GM04504 (cell line): Measurements from ENCODE around the gene KCTD5.

ENCODE experiments used
- DNase-seq: peaks from one replicate; pipeline ENCODE4 v3.0.0-alpha.2; 2012; ENCODE audit warnings: low read depth

The KCTD5 gene

DNA sequence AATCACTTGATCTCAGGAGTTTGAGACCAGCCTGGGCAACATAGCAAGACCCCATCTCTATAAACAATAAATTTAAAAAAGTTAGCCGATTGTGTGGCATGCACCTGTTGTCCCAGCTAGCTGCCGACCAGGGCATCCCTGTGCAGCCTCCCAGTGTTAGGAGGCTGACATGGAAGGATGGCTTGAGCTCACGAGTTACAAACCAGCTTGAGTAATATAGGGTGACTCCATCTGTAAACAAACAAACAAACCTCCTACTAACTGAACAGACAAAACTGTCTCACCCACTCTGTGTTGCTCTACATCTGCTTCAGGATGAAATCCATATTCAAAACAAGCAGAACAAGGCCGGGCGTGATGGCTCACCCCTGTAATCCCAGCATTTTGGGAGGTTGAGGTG lies 44.6 kb downstream of the KCTD5 start:
- DNase-seq, result no peak

DNA sequence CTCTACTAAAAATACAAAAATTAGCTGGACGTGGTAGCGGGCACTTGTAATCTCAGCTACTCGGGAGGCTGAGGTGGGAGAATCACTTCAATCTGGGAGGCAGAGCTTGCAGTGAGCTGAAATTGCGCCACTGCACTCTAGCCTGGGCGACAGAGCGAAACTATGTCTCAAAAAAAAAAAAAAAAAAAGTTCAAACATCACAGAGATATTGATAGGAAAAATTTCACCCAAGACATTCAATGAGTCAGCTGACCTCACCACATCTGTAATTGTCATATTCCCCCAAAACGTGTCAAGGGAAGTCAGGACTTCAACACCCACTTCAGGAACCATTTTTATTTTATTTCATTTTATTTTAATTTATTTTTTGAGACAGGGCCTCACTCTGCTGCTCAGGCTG lies 45.7 kb downstream of the KCTD5 start:
- DNase-seq, result no peak

DNA sequence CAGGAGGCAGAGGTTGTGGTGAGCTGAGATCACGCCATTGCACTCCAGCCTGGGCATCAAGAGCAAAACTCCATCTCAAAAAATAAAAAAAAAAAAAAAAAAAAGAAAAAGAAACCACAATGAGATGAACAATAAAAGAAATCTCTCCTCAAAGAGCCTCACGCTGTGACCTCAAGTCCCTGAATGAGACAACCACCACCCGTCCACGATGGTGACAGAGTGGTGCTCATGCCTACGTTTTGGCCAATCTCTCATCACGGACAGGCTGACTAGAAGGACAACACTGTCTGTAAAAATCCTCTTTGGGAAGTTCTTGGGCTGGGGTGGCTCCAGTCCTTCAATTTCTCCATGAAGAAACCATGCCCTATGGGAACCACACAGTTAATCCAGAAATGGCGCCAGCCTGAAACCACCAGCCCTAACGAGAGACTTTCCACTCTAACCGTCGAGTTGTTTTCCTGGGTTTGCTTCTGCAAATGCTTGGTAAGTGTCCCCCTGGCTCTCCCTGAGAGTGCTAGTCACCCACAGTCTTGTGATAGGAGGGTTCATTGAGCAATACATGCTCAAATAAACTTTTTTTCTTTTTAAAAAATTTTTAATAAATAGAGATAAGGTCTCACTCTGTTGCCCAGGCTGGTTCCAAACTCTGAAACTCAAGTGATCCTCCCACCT lies 52.7 kb downstream of the KCTD5 start:
- no peak for DNase-seq

DNA sequence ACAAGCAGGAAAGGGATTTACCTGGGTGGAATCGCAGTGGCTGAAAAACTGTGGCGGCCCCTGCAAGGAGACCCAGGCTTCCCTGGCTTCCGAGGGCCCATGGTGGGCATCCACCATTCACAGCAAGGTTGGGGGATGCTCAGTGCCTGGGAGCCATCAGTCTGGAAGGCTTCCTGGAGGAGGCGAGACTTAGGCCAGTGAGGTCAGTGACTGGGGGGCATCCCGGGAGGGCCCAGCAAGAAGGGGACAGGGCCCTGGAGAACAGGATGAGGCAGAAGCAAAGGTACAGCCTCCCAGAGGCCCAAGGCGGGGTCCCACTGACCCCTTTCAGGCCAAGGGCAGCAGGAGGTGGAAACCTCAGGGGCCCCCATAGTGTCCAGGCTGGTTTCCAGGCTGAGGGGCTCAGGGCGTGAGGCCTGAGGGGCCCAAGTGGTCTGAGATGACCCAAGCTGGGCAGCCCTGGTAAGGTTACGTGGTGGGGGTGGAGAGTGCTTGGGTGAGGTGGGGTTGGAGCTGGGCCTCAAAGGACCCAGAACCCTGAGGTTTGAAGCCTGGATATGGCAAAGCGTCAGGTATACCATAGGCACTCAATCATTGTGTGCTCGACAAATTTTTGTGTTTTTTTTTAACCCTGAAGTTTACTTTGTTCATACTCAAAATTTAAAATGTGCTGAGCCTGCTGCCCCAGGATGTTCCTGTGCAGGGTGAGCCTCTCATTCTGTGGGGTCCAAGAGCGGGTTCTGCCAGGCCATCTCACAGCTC lies 54.3 kb downstream of the KCTD5 start:
- DNase-seq, result no peak

DNA sequence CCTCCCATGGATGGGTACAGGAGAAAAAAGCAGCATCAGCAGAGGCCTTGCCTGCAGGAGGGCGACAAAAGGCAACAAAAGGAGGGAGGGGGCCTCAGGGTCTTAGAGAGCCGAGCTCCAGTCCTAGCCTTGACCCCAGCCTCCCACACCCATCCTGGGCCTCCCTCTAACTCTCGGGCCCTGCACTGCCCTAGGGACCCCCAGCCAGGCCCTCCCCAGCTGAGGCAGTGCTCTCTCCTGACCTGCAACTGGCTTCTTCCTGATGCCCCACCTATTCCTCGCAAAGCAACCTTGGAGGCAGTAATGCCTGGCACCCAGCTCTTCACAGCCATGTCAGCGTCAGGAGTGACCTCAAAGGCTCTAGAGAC lies 54.9 kb downstream of the KCTD5 start:
- DNase-seq, result no peak

DNA sequence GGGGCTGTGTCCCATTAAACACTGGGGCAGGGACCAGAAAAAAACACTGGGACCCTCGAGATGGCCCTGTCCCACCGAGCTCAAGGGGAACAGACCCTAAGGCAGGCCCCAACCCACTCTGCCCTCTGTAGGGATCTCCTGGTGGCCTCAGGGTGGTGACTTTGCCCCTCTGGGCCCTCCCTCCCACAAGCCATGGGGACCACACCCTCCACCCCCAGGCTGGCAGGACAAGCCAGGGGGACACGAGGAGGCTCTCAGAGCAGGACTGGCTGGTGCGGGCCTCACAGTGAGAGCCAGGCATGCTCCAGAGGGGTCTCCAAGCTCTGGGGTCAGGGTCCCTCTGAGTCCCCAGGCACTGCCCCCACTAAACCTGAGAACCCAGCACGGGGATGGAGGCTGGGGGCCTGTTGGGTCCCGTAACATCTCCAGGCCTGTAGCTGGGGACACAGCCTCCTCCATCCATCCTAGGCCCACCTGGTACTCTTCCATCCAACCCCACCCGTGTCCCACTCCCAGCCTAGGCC lies 55.6 kb downstream of the KCTD5 start:
- DNase-seq, result no peak

DNA sequence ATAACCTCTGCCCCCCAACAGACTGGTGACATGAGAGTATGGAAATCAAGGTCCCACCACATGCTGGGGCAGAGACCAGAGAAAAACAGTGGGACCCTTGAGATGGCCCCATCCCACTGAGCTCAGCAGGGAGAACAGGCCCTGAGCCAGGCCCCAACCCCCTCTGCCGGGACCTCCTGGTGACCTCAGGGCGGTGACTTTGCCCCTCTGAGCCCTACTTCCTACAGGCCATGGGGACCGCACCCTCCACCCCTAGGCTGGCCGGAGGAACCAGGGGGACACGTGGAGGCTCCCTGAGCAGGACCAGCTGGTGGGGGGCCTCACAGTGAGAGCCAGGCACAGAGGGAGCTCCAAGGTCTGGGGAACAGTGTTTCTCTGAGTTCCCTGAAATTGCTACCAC lies 56.3 kb downstream of the KCTD5 start:
- no peak for DNase-seq

DNA sequence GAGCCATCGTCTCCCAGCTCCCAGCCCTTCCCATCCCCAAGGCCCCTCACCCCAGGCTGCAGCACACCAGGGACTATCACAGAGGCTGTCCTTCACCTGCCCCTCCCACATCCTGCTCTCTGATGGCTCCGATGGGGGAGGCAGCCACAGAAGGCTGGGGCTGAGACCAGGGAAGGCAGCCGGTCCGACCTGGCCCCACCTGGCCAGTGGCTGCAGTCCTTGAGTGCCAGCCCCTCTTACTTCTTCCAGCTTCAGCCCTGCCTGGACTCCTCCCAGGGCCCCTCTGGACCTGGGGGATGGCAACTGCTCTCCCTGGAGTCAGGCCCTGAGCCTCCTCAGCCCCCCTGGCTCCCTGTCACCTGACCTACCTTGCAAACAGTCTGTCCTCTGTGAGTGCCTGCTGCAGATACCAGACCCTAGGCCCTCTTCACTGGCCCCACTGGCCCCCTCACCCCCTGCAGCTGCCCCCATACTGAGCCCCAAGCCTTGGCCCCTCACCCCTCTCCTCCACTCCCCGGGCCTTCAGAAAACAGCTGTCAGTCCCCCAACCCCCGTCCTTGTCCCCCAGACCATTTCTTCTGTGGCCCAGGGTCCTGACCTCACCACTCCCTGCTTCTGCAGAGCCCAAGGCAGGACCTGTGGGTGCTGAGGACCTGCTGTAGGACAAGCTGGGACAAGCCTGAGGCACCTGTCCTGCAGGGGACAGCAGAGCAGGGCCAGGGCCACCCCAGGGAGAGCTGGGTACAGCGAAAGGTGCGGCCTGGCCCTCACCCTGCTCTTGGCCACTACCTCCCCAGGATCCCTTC lies 57.5 kb downstream of the KCTD5 start:
- DNase-seq, result no peak

DNA sequence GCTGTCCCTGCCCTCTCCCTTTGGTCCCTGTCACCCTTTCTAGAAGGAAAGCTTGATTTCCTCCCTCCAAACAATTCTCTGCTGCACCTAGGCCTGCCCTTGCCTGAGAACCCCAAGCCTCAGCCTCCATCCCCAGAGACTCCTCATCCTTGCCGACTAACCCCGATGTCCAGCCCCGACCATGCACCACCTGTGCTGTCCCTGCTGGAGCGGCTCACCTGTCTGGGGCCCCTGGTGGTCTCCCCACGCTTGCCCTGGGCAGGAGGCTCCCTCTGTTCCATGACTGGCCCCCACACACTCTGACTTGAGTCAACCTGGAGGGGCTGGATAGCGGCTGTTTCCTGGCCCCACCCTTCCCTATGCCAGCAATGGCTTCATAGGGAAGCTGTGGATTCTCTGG lies 58.2 kb downstream of the KCTD5 start:
- DNase-seq, result no peak

DNA sequence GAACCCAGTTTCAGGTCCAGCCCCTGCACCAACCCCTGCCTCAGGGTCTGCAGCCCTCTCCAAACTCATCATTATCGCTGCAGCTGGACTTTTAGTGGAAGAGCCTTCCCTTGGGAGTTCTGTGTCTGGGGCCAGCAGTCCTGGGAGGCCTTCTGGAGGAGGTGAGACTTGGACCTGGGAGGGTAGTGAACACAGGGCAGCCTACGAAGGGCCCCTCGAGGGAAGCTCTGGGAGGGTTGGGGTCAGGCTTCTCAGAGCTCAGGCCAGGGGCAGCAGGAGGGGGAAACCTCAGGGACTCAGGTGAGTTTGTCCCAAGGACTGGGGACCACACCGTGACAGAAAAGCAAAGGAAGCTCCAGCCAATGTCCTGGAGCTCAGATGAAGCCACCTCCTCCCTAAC lies 58.8 kb downstream of the KCTD5 start:
- DNase-seq, result no peak

DNA sequence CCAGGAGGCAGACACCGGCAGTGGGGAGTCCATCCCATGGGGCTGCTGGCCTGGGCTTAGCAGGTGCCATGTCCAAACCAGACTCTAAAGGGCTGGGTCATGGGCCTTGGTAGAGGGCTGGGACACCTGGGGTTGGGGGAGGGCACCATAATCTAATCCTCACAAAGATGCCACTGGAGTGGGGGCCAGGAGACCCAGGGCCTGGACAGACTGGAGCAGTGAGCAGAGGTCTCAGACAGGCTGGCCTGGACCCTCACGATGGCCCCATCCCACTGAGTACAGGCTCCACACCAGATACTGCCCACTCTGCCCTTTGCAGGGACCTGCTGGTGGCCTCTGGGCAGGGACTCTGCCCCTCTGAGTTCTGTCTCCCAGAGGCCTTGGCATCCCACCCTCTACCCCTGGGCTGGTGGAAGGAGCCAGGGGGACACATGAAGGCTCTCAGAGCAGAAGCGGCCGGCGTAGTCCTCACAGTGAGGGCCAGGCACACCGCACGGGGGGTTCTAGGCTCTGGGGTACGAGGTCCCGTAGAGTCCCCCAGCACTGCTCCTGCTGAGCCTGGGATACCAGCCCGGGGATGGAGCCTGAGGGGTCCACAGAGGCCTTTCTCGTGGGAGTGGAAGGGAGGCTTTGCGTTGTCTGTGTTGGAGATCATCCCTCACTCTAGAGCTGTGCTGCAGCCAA lies 60.1 kb downstream of the KCTD5 start:
- no peak for DNase-seq

DNA sequence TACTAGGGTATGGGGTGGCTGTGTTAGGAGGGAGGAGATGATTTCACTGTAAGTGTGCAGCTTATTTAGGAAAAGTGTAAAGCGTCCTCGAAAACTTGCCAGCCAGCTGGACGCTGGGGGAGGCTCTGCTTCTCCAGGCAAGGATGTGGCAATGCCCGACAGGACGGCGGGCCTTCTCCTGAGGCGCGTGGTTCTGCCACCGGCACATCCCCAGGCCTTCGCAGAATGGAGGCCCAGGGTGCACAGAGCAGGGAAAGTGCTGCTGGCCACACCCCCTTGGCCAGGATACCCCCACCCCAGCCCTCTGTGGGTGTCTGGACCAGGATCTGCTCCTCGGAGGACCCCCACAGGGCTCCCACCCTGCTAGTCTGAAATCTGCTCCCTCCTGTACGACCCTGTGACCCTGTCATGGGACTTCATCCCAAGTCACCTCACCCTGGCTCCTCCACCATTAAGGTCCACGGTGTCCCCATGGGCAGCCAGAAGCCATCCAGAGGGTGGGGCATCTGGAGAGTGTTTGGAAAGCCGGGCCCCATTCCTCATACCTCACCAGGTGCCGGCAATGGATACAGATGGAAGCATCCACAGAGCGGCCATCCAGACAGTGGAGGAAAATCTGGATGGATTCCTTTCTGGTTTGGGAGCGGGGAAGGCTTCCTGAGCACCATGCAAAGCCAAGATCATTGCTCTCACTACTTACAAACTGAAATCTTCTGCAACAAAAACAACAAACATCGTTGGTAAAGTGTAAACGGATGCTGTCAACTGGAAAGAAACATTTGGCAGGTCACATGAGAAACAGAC lies 60.9 kb downstream of the KCTD5 start:
- DNase-seq, result no peak

DNA sequence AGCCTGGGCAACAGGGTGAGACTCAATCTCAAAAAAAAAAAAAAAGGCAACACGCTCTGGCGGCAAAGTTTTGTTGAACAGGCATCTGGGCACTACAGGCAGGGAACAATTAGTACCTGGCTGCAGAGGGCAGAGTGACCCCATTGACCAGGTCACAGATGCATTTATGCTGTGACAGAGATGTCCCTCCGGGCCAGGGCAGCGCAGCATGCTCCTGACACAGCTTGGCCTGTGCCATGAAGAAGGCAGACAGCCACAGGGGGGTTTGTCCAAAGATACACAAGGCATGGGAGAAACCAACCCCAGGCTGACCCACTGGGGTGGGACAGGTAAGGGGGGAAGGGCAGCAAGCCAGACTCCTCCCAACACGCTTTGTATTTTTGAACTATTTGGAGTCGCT lies 62.4 kb downstream of the KCTD5 start:
- no peak for DNase-seq

DNA sequence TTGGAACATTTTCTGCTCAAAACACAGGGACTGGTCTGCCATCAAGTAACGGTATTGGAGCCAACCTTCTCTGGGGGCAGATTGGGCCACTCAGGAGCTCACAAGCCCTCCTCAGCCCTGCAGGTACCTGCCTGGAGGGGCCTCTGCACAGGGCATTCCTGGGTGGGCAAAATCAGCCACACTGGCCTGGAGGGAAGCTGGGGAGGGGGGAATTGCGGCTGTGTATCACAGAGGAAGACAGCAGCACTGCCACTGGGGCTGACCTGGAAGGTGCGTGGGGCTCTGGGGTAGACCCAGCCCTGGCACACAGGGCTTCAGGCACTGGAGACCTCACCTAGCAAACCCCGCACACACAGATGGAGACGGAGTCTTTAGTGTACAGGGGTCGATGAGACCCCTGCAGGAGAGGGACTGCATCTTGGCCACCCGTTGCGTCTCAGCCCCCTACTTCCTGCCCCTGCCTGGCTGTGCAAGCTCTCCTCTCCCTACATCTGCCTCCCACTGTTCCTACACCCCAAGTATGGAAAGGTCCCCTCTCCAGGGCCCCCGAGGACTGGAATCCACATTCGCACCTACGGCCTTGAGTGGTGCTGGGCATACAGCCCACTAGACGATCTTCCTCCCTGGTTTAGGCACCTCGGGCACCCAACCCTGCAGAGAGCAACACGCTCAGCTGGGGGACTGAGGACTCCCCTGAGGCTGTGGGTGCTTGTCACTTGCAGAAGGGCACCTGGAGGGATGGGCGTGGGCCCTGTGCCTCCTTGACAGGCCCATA lies 63.0 kb downstream of the KCTD5 start:
- DNase-seq, result no peak

DNA sequence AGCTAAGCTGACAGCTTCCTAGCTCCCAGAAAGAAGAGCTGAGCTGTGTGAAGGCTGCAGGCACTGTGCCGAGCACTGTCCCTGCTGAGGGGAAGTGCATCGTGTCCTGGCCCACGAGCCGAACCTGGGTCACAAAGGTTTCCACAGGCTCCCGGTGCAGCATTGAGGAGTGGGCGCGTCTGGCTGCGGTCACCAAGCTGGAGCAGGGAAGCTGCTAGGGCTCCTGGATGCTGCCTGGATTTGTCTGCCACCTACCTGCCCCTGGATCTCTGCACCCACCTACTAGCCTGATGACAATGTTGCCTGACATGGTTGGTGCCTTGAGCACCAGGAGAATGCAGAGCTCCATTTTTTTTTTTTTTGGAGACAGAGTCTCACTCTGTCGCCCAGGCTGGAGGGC lies 63.6 kb downstream of the KCTD5 start:
- DNase-seq, result no peak

DNA sequence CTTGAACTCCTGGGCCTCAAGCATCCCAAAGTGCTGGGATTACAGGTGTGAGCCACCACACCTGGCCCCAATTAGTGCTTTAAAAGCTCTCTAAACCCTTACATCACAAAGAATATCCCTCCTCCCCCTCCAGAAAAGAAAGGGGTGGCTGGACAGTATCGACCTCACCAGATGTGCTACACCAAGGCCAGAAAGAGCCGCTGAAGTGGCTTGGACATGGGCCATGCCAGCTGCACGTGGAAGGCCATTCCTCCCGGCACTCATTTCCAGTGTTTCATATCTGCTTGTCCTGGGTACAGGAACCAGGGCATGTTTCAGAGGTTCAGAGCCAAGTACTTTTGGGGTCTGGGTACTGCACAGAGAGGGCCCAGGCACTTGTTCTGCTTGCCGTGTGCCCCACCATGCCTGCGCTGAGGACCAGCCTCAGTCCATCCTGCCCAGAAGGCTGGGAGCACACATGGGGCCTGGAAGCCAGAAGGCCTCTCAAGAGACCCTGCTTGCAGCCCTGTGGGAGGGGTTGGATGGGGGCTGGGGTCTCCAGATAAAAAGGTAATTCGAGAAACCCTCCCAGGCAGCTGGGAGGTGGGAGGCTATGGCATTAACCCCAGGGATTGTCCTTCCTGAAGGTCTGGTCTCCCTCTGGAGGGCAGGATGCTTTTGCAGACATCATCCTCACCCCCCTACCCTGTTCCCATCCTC lies 66.6 kb downstream of the KCTD5 start:
- no peak for DNase-seq

DNA sequence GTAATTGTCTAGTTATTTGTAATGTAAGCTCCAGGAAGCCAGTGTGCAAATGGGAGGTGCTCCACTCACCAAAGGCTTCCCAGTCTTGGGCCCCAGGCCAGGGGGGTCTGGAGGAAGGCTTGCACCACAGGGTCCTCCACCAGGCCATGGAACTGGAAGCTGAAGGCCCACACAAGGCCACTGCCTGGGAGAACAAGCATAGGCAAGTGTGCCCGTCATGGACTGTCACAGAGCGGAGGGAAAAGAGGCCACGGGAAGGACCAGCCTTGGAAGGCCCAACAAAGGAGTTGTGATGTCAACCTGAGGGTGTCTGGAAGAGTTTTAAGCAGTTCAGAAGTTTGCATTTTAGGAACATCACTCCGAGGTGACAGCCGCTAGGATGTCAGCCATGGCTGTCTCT lies 67.2 kb downstream of the KCTD5 start:
- DNase-seq, result no peak

DNA sequence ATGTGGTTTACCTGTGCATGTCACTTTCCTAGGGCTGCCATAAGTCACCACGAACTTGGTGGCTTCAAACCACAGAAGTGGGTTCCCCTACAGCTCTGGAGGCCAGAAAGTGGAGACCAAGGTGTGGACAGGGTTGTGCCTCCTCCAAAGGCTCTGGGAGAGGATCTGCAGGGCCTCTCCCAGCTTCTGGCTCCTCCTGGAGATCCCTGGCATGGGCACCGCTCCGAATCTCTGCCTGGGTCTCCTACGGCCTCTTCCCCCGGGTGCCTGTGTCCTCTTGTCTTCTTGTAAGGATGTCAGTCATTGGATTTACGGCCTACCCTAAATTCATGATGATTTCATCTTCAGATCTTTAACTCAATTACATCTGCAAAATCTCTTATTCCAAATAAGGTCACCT lies 67.6 kb downstream of the KCTD5 start:
- no peak for DNase-seq

DNA sequence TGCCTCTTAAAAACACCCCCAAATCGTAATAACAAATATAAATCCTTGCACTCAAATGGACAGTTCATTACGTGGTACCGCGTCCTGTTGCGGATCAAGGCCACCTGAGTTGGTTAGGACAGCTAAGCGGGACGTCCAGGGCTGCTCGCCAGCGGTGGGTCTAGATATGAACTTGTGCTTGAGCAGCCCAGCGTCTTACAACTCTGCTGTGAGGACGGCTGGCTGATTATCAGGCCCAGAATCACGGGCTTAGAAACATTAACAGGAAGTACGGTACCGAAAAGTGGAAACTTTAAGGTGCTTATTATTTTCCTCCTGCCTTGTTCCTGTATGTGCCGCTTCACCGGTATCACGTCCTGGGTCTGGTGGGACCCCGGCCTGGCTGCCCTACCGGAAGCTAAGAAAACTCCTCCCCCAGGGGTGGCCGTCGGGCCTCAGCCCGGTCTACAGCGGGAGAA lies 69.3 kb downstream of the KCTD5 start:
- DNase-seq, result no peak
